ENCODE data around the gene SMPD4.
"Not testable (repeated sequence)": the region's sequence is repeated elsewhere in the genome, so short reads cannot be mapped to it uniquely, and the experiment has no call there.

The SMPD4 gene

GRCh38 chr2:130157354-130157753, 24.0 kb downstream of the SMPD4 start:
- not testable (repeated sequence) for DNase-seq

- DNase-seq = no peak
These were observed 24.8 kb downstream of the SMPD4 start for GRCh38 chr2:130156624-130157004.

- peak; percentile 55 for DNase-seq
These were observed 25.3 kb downstream of the SMPD4 start for GRCh38 chr2:130155956-130156623.

GRCh38 chr2:130154773-130155765, 26.3 kb downstream of the SMPD4 start:
- no peak for DNase-seq

- not testable (repeated sequence) for DNase-seq
These were observed 27.0 kb downstream of the SMPD4 start for GRCh38 chr2:130154423-130154770.

- DNase-seq = not testable (repeated sequence)
These were observed 27.5 kb downstream of the SMPD4 start for GRCh38 chr2:130153721-130154422.

- no peak for DNase-seq
These were observed 28.4 kb downstream of the SMPD4 start for GRCh38 chr2:130152816-130153595.

- not testable (repeated sequence) for DNase-seq
These were observed 29.1 kb downstream of the SMPD4 start for GRCh38 chr2:130152136-130152815.

- not testable (repeated sequence) for DNase-seq
These were observed 30.3 kb downstream of the SMPD4 start for GRCh38 chr2:130151145-130151512.

GRCh38 chr2:130150181-130151144, 30.9 kb downstream of the SMPD4 start:
- DNase-seq = no peak

- not testable (repeated sequence) for DNase-seq
These were observed 32.9 kb downstream of the SMPD4 start for GRCh38 chr2:130148515-130148914.

GRCh38 chr2:130145006-130145414, 36.4 kb downstream of the SMPD4 start, which contains the start of gene CCDC74B:
CCDC74B (minus strand) TSS chr2:130145112; CDS start chr2:130144996, 116 bp downstream.
- DNase-seq = peak; percentile 54

- DNase-seq = peak; percentile 8
These were observed 37.9 kb downstream of the SMPD4 start for GRCh38 chr2:130143266-130144039.

GRCh38 chr2:130142396-130143265, 38.8 kb downstream of the SMPD4 start:
- DNase-seq = not testable (repeated sequence)

- not testable (repeated sequence) for DNase-seq
These were observed 39.6 kb downstream of the SMPD4 start for GRCh38 chr2:130141645-130142370.

- not testable (repeated sequence) for DNase-seq
These were observed 40.4 kb downstream of the SMPD4 start for GRCh38 chr2:130141002-130141401.

GRCh38 chr2:130140516-130140915, 40.9 kb downstream of the SMPD4 start:
- DNase-seq = not testable (repeated sequence)

Measured in fibroblast of skin of right biceps (primary cell).